Measurements from ENCODE around the gene WNT3A.

DNA sequence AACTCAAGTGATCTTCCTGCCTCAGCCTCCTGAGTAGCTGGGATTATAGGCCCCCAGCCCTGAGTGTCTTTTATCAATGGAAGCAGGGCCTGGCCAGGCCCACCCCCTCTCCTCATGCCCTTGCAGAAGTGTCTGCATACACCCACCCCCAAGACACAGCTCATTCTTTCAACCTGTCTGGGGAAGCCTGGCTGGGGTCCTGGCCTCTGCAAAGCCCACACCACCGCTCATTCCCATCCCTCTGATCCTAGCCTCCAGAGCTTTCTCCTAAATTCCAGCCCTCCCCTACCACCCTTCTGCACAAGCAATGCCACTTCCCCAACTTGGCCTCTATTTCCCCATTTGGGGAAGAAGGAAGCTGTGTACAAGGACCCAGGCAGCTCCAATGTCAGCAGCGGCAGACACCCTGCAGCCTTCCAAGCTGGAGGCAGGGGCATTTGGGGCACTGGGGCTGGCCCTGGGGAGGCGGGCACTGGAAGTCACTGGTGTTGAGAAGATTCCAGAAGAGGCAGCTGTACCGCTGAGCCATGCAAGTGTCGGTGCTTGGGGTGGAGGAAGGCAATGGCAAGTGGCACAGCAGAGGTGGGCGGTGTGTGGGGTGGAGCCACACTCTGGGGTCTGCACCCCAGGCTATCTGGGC is 42.0 kb downstream of the WNT3A start:
- TF ChIP-seq MAZ (IDR thresholded peaks at IDR 0.05; ENCODE audit: borderline replicate concordance, low read depth, low read length): no peak
- TF ChIP-seq, protein P1, sequence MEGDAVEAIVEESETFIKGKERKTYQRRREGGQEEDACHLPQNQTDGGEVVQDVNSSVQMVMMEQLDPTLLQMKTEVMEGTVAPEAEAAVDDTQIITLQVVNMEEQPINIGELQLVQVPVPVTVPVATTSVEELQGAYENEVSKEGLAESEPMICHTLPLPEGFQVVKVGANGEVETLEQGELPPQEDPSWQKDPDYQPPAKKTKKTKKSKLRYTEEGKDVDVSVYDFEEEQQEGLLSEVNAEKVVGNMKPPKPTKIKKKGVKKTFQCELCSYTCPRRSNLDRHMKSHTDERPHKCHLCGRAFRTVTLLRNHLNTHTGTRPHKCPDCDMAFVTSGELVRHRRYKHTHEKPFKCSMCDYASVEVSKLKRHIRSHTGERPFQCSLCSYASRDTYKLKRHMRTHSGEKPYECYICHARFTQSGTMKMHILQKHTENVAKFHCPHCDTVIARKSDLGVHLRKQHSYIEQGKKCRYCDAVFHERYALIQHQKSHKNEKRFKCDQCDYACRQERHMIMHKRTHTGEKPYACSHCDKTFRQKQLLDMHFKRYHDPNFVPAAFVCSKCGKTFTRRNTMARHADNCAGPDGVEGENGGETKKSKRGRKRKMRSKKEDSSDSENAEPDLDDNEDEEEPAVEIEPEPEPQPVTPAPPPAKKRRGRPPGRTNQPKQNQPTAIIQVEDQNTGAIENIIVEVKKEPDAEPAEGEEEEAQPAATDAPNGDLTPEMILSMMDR (conservative IDR thresholded peaks at IDR 0.05; ENCODE audit: low read depth, low read length): no peak
- TF ChIP-seq POLR2A (IDR thresholded peaks at IDR 0.05; ENCODE audit: low read depth, low read length): no peak
- no peak for TF ChIP-seq MXI1 (IDR thresholded peaks at IDR 0.05; ENCODE audit: borderline replicate concordance, low read depth, low read length)
